Activated gamma-delta T cell treated with Interleukin-2 at 50 U/mL for 16 hours (primary cell): ENCODE results near the gene PCNT.
"Not testable (repeated sequence)": the region's sequence is repeated elsewhere in the genome, so short reads cannot be mapped to it uniquely, and the experiment has no call there.

Source experiments
- DNase-seq: peaks from one replicate; pipeline ENCODE4 v3.0.0-alpha.2; 2020

The PCNT gene

GRCh38 chr21:46310260-46310659 lies 13.7 kb upstream of the PCNT start:
- DNase-seq = not testable (repeated sequence)

DNA sequence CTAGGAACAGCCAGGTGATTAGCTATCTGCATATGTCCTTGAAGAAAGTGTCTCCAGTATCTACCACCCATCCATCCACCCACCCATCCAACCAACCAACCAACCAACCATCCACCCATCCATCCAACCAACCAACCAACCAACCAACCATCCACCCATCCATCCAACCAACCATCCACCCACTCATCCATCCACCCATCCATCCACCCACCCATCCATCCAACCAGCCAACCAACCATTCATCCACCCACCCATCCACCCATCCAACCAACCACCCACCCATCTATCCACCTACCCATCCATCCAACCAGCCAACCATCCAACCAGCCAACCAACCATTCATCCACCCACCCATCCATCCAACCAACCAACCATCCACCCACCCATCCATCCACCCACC lies 12.4 kb upstream of the PCNT start:
- DNase-seq = no peak

DNA sequence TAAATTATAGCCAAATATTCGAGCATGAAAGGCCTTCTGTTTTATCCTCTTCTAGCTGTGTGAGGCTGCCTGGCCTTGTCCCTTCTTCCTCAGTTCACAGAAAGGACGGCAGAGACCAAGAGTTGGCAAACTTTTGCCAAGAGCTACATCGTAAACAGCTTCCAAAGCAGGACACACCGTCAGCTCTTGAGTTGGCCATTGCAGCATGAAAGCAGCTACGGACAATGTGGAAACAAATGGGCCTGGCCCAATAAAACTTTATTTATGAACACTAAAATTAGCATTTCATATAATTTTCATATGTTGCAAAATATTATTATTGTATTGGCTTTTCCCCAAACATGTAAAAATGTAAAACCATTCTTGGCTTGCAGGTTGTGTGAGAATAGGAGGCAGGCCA lies 11.0 kb upstream of the PCNT start:
- no peak for DNase-seq

DNA sequence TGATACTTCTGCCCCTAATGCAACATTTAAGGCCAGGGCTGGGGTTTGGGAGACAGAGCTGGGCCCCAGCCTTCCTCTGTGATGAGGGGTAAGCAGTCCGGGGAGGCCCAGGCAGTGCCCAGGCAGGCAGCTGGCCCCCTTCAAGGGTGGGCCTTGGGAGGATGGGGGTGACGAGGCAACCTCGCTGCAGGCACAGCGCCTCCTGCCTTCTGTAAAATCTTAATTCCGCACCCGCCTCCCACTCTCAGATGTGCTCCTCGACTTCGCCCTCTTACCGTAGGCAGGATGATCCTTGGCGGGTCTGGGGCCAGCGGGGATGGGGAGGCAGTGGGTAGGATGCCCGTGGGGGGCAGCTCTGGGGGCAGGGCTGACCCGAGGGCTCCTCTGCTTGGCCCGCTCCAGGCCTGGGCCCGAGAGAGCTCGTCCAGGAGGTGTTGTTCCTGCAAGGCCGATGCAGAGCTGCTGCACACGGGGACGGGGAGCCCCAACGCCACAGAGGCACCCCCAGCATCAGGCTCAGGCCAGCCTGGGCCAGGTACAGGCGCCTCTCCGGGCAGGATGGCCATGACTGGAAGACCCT lies 9.4 kb upstream of the PCNT start:
- DNase-seq = no peak

DNA sequence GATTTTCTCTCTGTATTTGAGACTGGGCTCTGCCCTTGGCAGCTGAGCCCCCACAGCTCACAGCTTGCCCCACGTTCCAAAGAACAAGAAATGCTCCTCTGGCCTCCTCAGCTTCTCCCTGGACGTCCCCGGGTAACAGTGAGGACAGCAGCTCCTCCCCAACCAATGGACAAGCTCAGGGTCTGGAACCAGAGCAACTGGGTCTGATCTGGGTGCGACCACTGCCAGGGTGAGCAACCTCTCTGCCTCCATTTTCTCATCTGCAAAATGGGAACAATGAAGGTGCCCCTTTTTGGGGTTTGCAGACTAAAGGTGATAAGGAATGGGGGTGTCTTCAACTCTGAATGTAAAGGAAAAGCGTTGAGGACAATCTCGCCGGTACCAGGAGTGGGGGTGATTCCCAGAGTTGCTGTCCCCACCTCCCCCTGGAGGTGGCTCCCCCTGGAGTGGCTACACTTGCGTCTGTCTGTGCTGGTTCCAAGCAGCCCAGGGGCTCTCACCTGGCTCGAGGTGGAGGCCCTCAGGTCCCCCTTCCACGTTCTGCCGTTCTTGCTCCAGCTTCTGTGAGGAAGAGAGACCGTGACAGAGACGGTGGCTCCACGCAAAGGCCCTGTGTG lies 7.1 kb upstream of the PCNT start:
- no peak for DNase-seq

DNA sequence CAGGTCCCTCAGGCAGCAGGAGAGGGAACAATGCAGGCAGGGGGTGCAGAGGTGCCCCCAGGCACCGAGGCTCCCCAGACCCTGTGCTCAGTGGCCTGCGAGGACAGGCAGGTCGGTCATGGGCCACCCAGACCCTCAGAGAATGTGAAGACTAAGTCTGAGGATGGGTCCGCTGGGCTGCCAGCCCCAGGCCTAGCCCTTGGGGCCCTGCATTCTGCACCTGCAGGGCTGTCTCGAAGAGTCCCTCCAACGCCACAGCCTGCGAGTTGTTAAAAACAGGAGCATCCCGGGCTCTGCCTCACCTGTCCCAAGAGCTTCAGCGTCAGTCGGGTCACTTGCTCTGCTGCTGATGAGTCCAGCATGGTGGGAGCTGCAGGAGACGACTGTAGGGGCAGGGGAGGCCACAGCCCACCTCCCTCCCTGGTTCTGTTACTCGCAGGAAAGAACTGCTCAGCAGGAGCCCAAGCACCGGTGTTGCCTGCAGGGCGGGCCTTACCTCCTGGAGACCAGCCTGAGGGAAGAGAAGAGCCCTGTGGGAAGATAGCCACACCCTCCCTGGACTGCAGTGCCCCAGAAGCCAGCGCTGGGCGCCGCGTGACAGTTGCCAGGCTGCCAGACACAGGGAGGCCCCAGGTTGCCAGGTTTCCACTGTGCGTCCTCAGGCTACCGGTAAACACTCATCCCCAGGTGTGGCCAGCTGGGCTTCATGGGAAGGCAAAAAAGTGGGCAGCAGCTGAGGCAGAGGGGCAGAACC lies 6.1 kb upstream of the PCNT start:
- DNase-seq = no peak

DNA sequence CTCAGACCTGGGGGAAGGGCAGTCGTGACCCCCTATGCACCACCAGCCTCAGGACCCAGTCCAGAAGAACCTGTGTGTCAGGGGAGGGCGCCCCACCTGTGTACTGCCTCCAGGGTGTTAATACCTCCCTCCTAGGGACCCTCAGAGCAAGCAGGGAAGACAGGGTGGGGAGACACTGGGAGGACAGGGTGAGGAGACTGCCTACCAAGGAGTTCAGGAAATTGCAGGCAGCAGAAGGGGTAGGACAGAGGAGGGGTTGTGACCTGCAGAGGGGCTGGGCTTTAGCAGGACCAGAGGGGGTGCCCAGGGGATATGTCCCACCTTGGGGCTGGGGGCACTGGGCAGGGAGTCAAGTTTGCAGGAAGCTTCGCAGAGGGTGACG lies 5.5 kb upstream of the PCNT start:
- no peak for DNase-seq

DNA sequence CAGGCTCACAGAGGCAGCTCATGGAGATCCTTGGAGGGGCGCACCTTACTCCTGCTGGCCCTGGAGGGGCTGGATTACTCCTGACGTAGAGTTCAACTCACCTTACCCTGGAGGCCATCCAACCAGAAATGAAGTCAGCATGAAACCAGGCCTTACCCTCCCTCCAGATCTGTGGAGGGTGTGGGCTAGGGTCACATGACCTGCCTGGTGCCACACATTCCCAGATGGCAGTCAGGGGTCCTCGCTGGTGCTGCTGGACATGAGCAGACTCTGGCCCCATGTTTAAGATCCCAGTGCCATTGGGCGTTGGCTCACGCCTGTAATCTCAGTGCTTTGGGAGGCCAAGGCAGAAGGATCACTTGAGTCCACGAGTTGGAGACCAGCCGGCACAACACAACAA lies 4.8 kb upstream of the PCNT start:
- DNase-seq = no peak

- DNase-seq = no peak
Observed at GRCh38 chr21:46320331-46320801, 3.6 kb upstream of the PCNT start.

GRCh38 chr21:46322351-46323226 lies 1.4 kb upstream of the PCNT start:
- DNase-seq = no peak

DNA sequence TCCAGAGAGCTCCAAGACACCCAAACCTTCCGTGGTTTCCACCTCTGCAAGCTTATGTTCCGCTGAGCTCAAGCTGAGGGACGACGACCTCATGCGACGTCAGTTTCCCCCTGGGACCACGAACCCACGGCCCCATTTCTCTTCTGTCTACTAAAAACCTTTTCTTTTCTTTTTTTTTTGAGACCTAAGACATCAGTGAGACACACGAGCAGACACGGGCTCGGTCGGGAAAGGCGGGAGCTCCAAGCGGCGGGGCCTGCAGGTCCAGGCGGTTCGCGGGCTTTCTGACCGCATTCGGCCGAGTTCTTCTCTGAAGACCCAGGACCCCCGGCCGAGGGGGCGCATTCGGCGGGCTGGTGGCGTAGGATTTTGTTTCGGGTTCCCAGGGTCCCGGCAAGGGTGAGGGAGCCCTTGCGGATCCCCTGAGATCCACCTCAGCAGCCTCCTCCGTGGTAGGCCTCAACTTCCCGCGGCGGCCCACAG lies 688 bp upstream of the PCNT start:
- DNase-seq = no peak

DNA sequence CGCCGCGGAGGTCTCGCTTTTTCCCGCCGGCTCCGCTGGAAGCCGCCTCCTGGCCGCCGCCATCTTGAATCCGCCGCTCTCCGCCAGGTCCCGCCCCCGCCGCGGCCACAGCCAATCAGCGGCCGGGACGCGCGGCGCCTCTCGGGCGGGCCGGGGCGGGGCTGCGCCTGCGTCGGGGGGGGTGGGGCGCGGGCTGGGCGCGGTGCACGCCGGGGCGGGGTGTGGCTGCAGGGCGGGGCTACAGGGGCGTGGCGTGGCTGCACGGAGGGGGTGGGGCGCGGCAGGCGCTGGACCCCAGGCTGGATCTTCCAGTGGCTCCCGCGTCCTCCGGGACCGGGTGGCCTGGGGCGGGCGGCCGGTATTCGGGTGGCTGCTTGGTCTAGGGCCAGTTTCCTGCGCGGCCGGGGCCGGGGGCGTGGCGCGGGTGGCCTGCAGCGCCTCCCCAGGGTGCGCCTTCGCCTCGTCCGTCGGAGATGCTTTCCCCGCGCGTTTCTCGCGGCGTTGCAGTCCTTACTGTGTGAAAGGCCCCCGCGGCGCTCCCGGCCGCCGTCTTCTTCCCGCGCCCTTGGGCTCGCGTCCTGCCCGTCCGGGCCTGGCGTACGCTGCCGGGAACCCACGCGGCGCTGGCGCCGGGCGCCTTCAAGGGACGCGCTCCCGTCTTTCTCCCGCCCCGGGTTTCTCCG lies 575 bp downstream of the PCNT start:
- DNase-seq = peak; percentile 84

GRCh38 chr21:46325073-46325912 lies 1.3 kb downstream of the PCNT start:
- peak; percentile 19 for DNase-seq

DNA sequence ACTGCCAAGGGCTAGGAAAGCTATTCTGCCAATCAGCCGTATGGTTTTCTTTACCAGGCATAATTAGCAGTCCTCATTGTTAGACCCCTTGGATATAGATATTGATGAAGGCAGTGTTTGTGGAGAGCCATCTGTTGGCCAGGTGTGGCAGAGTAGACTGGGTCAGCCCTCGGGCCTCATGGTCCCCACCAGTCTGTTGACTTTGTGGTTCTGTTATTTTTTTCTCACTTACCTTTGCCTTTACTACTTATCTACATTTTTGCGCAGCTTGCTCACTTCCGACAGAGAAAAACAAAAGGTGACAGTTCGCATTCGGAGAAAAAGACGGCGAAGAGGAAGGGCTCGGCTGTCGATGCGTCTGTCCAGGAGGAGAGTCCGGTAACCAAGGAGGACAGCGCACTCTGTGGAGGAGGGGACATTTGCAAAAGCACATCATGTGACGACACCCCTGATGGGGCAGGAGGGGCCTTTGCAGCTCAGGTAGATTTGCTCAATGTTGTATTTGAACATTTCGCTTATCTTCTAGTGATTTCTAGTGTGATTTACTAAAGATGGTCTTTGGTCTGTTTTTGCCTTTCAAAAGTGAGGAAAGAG lies 2.3 kb downstream of the PCNT start:
- DNase-seq = no peak

- DNase-seq = no peak
Observed at GRCh38 chr21:46327711-46328110, 3.8 kb downstream of the PCNT start.

- no peak for DNase-seq
Observed at GRCh38 chr21:46328151-46328550, 4.2 kb downstream of the PCNT start.

DNA sequence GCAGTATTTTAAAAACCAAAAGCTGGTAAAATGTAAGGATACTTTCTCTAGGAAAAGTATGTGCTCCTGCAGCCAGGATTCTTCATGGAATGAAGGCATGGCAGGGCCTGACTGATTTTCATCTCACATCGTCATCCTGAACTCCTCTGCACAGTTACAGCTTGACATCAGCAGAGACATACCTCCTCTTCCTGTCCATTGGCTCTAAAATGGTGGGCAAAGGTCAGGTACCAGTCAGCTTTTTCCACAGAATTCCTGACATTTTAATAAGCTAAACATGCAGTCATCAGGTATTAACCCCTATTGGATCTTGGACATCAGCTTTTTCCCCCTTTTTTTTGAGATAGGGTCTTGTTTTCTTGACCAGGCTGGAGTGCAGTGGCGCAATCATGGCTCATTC lies 5.8 kb downstream of the PCNT start:
- no peak for DNase-seq

DNA sequence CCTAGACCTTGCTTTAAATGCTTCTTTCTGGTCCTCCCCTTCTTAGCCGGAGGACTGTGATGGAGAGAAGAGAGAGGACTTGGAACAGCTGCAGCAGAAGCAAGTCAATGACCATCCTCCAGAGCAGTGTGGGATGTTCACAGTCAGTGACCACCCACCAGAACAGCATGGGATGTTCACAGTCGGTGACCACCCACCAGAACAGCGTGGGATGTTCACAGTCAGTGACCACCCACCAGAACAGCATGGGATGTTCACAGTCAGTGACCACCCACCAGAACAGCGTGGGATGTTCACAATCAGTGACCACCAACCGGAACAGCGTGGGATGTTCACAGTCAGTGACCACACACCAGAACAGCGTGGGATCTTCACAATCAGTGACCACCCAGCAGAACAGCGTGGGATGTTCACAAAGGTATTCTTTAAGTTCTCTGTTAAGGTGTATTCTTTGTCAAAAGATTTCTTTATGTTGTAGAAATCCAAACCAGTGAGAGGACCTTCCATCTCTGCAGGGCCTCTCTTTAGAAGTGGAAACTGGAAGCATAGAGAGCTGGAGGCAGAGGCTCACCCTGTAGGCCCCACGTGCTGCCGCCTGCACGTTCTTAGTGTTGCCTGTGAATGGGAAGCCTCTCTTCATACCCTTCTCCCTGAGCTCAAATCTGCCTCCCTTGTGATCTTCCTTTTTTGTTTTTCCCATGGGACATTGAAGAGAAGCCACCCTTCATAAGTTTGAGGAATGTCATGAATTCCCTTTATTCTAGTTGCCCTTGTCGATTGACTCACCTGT lies 10.6 kb downstream of the PCNT start:
- no peak for DNase-seq

DNA sequence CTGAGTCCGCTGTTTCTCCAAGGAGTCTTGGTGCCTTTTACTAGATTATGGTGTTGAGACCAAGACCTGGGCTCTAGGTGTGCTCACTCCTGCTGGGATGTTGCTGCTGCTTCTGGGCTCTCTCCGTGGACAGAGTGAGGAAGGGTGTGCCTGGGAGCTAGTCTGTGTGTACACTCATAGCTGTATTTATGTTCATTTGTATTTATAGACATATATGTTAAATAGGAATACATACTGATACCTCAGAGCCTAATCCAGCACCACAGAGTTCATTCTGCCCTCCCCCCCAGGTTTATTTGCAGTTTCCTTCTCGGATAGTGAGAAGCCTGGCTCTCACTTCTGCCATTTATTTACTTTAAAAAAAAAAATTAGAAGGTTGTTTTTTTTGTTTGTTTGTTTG lies 12.6 kb downstream of the PCNT start:
- no peak for DNase-seq

GRCh38 chr21:46340998-46341397 lies 17.0 kb downstream of the PCNT start:
- no peak for DNase-seq
